H1 (cell line): ENCODE measurements around the gene CORO1C. TPM values are rescaled to one million over a fixed set of nuclear protein-coding genes. Genes with fewer than 3 reads are reported as not detected.

Experiments used
- polyA plus RNA-seq, 7 experiments: library from polyadenylated mRNA; depleted of rRNA in 3 of 7; stranded (reverse) in 5 of 7; unstranded in 2 of 7; fragments of >200 nt in 5 of 7; fragments of 200-250 nt in 2 of 7; gene quantifications; 1 replicate in 5 of 7; 2 replicates in 1 of 7; 4 replicates in 1 of 7; pipeline versions ENCODE4 v1.2.1 to v1.2.3, GENCODE V29; 2011 to 2013; ENCODE audit warnings: missing spikeins in 2 of 7, mixed read lengths in 2 of 7
- total RNA-seq: library from RNA; stranded (reverse); fragmentation: NEBNext Ultra II Directional; extraction: Animal tissue kit (Norgen Biotek cat#: 25700); gene quantifications from 2 replicates; pipeline ENCODE4 v1.2.1, GENCODE V29; 2021
- TF ChIP-seq, protein P1 (sequence below): fragments of 300-600 bp; sonication (generic); IDR thresholded peaks from 2 replicates; pipeline ENCODE4 v1.7.1; 2012; ENCODE audit warnings: low read length, moderate library complexity, mild to moderate bottlenecking, inconsistent platforms; ENCODE audit not compliant: insufficient replicate concordance

Gene CORO1C
- total and polyA plus RNA-seq, 2 of the 8 experiments (the other 6 are each of a cell fraction or from before 2014, with no cell fraction given): 72.7 to 120 TPM

DNA sequence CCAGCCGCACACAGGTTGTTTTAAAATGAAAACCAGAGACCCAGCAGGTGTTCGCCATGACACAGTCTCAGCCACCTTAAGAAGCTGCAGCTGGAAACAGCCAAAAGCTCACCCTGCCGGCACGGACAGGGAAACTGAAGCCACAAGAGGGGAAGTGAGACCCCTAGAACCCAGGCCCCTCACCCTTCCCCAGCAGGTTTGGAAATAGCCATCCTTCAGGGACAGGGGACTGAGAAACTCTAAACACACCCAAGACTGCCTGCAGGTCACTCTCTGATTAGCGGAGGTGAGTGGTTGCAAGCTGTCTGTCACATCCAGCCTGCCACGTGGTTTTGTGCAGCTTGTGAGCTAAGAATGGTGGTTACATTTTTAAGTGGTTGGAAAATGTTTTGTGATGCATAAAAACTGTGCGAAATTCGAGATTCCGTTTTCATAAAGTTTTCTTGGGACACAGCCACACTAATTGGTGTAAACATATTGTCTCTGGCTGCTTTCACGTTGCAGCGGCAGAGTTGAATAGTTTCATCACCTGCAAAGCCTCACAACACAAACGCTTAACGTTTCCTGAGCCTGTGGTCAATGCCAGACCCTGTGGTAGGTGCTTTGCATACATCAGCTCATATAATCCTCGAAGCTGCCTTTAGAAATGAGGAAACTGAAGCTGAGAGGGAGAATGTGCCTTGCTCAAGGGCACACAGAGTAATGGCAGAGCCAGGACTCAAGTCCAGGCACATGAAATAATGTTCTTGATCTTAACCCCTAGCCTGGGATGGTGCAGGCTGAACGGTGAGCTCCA is 95.9 kb downstream of the CORO1C start (continued):
- TF ChIP-seq, protein P1, sequence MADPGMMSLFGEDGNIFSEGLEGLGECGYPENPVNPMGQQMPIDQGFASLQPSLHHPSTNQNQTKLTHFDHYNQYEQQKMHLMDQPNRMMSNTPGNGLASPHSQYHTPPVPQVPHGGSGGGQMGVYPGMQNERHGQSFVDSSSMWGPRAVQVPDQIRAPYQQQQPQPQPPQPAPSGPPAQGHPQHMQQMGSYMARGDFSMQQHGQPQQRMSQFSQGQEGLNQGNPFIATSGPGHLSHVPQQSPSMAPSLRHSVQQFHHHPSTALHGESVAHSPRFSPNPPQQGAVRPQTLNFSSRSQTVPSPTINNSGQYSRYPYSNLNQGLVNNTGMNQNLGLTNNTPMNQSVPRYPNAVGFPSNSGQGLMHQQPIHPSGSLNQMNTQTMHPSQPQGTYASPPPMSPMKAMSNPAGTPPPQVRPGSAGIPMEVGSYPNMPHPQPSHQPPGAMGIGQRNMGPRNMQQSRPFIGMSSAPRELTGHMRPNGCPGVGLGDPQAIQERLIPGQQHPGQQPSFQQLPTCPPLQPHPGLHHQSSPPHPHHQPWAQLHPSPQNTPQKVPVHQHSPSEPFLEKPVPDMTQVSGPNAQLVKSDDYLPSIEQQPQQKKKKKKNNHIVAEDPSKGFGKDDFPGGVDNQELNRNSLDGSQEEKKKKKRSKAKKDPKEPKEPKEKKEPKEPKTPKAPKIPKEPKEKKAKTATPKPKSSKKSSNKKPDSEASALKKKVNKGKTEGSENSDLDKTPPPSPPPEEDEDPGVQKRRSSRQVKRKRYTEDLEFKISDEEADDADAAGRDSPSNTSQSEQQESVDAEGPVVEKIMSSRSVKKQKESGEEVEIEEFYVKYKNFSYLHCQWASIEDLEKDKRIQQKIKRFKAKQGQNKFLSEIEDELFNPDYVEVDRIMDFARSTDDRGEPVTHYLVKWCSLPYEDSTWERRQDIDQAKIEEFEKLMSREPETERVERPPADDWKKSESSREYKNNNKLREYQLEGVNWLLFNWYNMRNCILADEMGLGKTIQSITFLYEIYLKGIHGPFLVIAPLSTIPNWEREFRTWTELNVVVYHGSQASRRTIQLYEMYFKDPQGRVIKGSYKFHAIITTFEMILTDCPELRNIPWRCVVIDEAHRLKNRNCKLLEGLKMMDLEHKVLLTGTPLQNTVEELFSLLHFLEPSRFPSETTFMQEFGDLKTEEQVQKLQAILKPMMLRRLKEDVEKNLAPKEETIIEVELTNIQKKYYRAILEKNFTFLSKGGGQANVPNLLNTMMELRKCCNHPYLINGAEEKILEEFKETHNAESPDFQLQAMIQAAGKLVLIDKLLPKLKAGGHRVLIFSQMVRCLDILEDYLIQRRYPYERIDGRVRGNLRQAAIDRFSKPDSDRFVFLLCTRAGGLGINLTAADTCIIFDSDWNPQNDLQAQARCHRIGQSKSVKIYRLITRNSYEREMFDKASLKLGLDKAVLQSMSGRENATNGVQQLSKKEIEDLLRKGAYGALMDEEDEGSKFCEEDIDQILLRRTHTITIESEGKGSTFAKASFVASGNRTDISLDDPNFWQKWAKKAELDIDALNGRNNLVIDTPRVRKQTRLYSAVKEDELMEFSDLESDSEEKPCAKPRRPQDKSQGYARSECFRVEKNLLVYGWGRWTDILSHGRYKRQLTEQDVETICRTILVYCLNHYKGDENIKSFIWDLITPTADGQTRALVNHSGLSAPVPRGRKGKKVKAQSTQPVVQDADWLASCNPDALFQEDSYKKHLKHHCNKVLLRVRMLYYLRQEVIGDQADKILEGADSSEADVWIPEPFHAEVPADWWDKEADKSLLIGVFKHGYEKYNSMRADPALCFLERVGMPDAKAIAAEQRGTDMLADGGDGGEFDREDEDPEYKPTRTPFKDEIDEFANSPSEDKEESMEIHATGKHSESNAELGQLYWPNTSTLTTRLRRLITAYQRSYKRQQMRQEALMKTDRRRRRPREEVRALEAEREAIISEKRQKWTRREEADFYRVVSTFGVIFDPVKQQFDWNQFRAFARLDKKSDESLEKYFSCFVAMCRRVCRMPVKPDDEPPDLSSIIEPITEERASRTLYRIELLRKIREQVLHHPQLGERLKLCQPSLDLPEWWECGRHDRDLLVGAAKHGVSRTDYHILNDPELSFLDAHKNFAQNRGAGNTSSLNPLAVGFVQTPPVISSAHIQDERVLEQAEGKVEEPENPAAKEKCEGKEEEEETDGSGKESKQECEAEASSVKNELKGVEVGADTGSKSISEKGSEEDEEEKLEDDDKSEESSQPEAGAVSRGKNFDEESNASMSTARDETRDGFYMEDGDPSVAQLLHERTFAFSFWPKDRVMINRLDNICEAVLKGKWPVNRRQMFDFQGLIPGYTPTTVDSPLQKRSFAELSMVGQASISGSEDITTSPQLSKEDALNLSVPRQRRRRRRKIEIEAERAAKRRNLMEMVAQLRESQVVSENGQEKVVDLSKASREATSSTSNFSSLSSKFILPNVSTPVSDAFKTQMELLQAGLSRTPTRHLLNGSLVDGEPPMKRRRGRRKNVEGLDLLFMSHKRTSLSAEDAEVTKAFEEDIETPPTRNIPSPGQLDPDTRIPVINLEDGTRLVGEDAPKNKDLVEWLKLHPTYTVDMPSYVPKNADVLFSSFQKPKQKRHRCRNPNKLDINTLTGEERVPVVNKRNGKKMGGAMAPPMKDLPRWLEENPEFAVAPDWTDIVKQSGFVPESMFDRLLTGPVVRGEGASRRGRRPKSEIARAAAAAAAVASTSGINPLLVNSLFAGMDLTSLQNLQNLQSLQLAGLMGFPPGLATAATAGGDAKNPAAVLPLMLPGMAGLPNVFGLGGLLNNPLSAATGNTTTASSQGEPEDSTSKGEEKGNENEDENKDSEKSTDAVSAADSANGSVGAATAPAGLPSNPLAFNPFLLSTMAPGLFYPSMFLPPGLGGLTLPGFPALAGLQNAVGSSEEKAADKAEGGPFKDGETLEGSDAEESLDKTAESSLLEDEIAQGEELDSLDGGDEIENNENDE: no peak
